Measurements from ENCODE around the gene AOPEP. TPM values are rescaled to one million over a fixed set of nuclear protein-coding genes. Genes with fewer than 3 reads are reported as not detected.

The AOPEP gene
- total RNA-seq, 4 donors from 2014 or later = 305 to 458 (median 419) TPM

DNA sequence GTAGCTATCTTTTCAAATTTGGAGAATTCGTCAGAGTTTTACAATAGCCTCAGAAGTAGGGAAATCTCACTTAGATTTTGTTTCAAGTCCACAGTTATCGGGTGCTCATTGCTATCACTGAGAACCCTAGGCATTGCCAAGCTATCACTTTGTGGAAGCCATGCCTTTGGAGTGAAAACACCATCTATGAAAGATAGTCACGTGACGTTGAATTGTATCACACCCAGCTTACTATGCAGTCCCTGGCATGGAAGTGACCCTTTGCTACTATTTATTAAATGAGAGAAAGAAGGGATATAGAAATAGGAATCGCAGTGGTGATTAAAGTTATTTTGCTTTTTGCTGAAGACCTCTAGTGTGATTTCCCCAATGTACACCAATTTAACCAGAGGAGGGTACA lies 97.2 kb downstream of the AOPEP start:
- Histone ChIP-seq H3K4me3 (no peak overlapping the region), H3K27ac (replicated peaks in 1 of 4) (no peak overlapping the region), H3K27me3 (no peaks in the 10 kb centered on the region), H3K4me1 (peaks cover 31 to 41% (median 34%) of the 10 kb centered on the region in 4 donors), H3K36me3 (peaks cover 0 to 3% (median 0%) of the 10 kb centered on the region in 4 donors), H3K9me3 (no peaks in the 10 kb centered on the region)
- no peak for TF ChIP-seq POLR2A (IDR thresholded peaks at IDR 0.05; ENCODE audit: low read depth)
- TF ChIP-seq EP300 (IDR thresholded peaks at IDR 0.05) = no peak
- TF ChIP-seq CTCF (IDR thresholded peaks at IDR 0.05) = no peak
- TF ChIP-seq POLR2AphosphoS5 (IDR thresholded peaks at IDR 0.05) = no peak
- peak; percentile 50 for DNase-seq (ENCODE audit: extremely low spot score)
- intact Hi-C loops (cut with DNase I) = no loop called here
- WGBS = 92% methylated on average over 5 of the region's 5 CpGs

GRCh38 chr9:94824411-94824810 lies 97.9 kb downstream of the AOPEP start:
- Histone ChIP-seq H3K4me1 (peaks cover 24 to 39% (median 31%) of the 10 kb centered on the region in 4 donors), H3K4me3 (no peak overlapping the region), H3K9me3 (no peaks in the 10 kb centered on the region), H3K27ac (replicated peaks in 1 of 4) (peak overlapping the region in 1 of 4 donors; percentile 30), H3K27me3 (no peaks in the 10 kb centered on the region), H3K36me3 (peaks cover 0 to 3% (median 0%) of the 10 kb centered on the region in 4 donors)
- intact Hi-C loops (cut with DNase I) = no loop called here
- DNase-seq (ENCODE audit: extremely low spot score) = no peak
- 84% methylated on average over 2 of the region's 2 CpGs for WGBS
- no peak for TF ChIP-seq POLR2AphosphoS5 (IDR thresholded peaks at IDR 0.05)
- TF ChIP-seq CTCF (IDR thresholded peaks at IDR 0.05) = no peak
- TF ChIP-seq EP300 (IDR thresholded peaks at IDR 0.05) = no peak
- TF ChIP-seq POLR2A (IDR thresholded peaks at IDR 0.05; ENCODE audit: low read depth) = no peak

- Histone ChIP-seq H3K27ac (replicated peaks in 1 of 4) (peak overlapping the region in 3 of 4 donors; percentile 2 to 38 (median 30)), H3K9me3 (no peaks in the 10 kb centered on the region), H3K36me3 (peaks cover 0 to 3% (median 0%) of the 10 kb centered on the region in 4 donors), H3K4me3 (peak overlapping the region in 1 of 4 donors; percentile 3), H3K27me3 (no peaks in the 10 kb centered on the region), H3K4me1 (peaks cover 21 to 40% (median 29%) of the 10 kb centered on the region in 4 donors)
- no peak for TF ChIP-seq CTCF (IDR thresholded peaks at IDR 0.05)
- TF ChIP-seq POLR2A (IDR thresholded peaks at IDR 0.05; ENCODE audit: low read depth) = no peak
- no peak for TF ChIP-seq EP300 (IDR thresholded peaks at IDR 0.05)
- peak; percentile 53 for DNase-seq (ENCODE audit: extremely low spot score)
- 65% methylated on average over 12 of the region's 12 CpGs for WGBS
- intact Hi-C loops (cut with DNase I) = no loop called here
These were observed 98.6 kb downstream of the AOPEP start for GRCh38 chr9:94824913-94825610.

DNA sequence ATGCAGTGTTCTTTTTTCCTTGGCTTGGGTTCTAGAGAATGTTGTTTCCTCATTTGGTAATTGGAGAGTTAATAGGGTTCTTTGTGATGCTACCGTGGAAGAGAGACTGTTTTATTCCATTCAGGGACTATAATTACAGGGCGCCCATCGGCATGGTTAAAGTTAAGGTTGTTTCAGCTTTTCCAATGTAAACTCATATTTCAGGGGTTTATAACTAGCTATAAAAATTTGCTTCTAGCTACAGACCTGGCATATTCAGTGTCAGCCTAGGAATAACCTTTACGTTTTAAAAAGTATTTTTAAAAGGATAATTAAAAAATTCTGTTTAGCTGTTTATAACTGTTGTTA lies 99.1 kb downstream of the AOPEP start:
- Histone ChIP-seq H3K36me3 (peaks cover 0 to 3% (median 0%) of the 10 kb centered on the region in 4 donors), H3K27me3 (no peaks in the 10 kb centered on the region), H3K4me1 (peaks cover 21 to 40% (median 29%) of the 10 kb centered on the region in 4 donors), H3K27ac (replicated peaks in 1 of 4) (peak overlapping the region in 2 of 4 donors; percentile 30 to 38), H3K4me3 (peak overlapping the region in 1 of 4 donors; percentile 3), H3K9me3 (no peaks in the 10 kb centered on the region)
- no peak for DNase-seq (ENCODE audit: extremely low spot score)
- TF ChIP-seq POLR2AphosphoS5 (IDR thresholded peaks at IDR 0.05) (no peak), EP300 (IDR thresholded peaks at IDR 0.05) (no peak), POLR2A (IDR thresholded peaks at IDR 0.05; ENCODE audit: low read depth) (no peak), CTCF (IDR thresholded peaks at IDR 0.05) (no peak)
- intact Hi-C loops (cut with DNase I) = no loop called here
- 78% methylated on average over 4 of the region's 4 CpGs for WGBS

Data from esophagus muscularis mucosa (tissue), 4 donors.